ELF-1 (cell line): ENCODE measurements around the gene SYCP3.

Experiments
- DNase-seq: peaks from one replicate; pipeline ENCODE4 v3.0.0-alpha.2; 2016; ENCODE audit warnings: low read depth, low spot score

Gene SYCP3

DNA sequence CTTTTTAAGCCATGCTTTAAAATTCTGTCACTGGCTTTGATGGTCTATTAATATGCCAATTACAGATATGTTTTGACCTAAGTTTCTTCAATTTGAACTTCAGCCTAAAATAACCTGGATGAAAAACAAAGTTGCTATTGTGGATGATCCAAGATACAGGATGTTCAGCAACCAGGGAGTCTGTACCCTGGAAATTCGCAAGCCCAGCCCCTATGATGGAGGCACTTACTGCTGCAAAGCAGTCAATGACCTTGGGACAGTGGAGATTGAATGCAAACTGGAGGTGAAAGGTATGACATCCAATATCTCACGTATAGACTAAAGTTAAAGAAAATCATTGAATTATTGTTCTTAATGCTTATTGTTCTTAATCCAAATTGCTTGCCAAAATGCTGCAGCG, 59.0 kb downstream of the SYCP3 start:
- DNase-seq = no peak
